Stimulated activated CD8-positive, alpha-beta memory T cell treated with anti-CD3 and anti-CD28 coated beads, Interleukin-4, amount 100 ng/mL, for 48 hours (primary cell): Measurements from ENCODE around the gene CHTF8.

Experiments used
- DNase-seq: peaks from one replicate; pipeline ENCODE4 v3.0.0-alpha.2; 2020

Gene CHTF8

DNA sequence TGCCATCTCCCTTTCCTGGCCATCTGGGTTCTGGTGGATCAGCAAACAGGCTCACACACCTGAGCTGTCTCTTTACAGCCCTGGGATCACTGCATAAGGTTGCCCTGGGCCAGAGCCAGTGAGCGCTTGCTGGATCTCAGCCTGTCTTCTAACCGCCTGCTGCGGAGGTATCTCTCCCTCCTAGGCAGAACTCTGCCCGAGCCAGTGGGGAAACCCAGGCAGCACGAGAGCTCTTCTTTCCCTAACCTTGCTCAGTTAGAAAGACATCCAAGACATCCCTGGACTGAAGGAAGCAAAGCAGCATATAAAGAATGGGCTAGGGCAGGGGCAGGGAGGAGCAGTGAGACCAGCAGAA lies 20.5 kb downstream of the CHTF8 start:
- no peak for DNase-seq

DNA sequence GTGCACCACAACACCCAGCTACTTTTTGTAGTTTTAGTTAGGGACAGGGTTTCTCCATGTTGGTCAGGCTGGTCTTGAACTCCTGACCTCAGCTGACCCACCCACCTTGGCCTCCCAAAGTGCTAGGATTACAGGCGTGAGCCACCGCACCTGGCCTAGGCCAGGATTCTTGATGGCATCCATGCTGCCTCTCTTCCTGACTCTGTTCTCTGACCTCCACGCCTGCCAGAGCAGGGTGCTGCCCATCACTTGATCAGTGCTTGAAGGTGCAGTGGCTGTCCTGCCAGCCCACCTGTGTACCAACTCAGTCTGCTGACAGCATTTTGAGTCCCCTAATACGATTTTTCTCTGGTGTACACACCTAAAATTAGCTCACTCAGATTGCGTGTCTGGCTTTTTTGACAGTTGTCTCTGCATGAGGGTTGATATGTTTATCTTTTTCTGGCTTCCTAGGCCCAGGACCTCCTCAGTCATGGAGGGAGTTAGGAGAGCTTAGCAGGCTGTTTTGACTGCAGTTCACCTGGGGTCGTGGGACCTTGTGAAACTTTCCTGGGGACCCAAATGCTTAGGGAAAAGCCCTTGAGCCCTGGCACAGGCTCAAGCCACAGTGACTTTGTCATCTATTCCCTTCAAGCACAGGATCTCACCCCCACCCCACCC lies 21.0 kb downstream of the CHTF8 start:
- no peak for DNase-seq

GRCh38 chr16:69110406-69110805 lies 22.0 kb downstream of the CHTF8 start:
- no peak for DNase-seq

GRCh38 chr16:69109486-69110270 lies 22.7 kb downstream of the CHTF8 start:
- DNase-seq = no peak

GRCh38 chr16:69108905-69109252 lies 23.5 kb downstream of the CHTF8 start:
- no peak for DNase-seq

DNA sequence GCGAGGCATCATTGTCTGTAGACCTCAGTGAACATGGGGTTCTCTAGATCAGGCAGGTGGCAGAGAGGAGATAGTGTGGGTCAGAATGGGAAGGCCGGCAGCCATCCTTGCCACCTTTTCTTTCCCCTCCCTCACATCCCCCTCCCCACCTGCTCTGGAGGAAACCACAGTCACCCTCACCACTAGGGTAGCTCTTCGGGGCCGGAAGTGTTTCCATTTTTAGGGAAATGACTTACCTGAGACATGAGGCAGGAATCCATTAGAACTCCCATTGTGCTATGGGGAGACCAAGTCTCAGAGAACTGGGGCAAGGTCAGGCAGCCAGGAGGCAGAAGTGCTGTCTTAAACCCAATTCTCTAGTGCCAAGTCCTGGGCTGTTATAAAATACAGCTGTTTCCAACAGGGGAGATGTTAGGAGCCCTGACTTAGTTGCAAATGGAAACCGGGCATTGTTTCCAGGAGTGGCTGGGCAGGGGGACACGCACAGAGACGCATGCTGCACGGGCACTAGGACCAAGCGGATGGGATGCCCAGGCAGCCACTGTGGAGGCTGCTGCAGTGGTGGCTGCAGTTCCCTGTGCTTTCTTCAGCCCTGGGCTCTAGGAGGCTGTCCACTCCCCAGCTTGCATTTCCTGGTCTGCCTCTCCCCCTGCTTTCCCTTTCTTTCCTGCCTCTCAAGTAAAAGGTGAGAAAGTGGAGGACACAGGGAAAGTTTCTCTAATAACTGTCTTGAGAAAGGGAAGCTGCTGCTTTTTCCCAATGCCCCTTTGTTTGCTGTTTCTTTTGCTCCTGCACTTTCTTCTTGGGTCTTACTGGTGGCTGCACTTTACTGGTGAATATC lies 24.1 kb downstream of the CHTF8 start:
- DNase-seq = no peak

- DNase-seq = no peak
These were observed 24.9 kb downstream of the CHTF8 start for GRCh38 chr16:69107316-69107962.

DNA sequence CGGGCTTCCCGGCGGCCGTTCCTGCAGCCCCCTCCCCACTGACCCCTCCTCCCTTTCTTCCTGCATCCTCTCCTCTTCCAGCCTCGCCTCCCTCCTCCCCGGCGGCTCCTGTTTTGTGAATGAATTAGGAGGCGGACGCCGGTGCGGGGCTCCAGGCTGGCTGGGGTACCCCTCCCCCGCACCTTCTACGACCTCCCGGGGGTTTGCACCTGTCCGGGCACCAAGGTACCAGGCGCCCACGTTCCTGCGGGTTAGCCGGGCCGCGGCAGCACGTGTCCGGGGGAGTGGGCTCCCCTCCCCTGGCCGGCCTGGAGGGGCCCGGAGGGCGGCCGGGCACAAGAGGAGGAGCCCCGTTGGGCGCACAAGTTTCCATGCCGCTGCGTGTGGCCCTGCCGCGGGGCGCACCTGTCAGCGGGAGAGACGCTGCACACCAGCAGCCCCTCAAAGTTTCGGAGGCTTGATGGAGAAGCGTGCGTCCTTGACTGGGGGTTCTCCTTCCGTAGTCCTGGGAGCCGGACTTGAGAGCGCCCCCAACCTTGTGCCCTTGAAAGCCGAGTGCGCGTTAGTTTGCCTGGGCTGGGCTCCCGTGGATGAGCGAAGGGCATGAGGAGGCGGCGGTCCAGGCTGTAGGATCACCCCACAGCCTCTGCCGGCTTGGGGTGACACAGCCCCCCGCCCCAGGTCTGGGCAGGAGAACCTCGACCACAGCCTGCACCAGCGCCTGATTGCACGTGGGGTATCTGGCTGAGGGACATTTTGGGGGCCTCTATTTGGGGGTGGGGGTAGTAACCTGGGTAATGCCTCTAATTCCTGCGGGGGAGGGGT lies 25.7 kb downstream of the CHTF8 start:
- peak; percentile 30 for DNase-seq

DNA sequence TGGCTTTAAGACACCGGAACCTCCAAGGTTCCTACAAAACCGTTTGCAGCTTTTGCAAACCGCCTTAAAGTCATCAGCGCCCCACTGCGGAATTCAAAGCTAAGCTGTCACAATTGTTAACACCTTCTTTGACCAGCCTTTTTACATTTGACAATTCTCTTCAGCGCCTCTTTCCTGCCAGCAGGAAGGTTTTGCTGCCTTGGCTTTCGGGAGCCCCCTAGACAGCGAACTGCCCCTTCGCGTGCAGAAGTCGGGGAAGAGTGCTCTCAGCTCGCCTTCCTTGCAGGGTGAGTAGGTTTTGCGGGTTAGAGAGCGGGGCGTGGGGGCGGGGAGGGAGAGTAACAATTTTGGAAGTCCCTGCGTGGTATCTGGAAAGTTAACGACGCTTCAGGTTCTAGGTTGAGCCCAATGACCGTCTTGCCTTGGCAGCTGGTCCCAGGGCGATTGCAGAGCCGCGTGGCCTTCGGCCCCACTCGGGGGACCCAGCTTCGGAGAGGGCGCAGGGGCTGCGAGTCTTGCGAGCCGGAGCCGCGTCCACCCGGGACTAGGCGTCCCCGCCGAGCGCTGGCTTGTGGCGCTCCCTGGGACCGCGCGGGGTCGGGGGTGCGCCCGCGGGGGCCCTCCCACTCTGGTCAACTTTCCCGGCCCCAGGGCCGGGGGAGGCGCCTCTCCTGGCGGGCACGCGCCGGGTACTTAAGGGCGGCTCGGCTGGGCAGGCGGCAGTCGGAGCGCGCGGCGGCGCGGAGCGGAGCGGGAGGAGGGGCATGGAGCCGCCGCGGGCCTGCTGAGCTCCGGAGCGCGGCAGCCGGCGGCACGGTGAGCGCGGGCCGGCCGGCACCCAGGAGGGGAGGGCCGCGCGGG lies 26.7 kb downstream of the CHTF8 start, which contains the start of gene HAS3:
TSS of gene HAS3 (plus strand) at position 153 of the 861 bp plus-strand sequence. CDS start 3,743 bp downstream, outside the sequence.
- DNase-seq = peak; percentile 58

DNA sequence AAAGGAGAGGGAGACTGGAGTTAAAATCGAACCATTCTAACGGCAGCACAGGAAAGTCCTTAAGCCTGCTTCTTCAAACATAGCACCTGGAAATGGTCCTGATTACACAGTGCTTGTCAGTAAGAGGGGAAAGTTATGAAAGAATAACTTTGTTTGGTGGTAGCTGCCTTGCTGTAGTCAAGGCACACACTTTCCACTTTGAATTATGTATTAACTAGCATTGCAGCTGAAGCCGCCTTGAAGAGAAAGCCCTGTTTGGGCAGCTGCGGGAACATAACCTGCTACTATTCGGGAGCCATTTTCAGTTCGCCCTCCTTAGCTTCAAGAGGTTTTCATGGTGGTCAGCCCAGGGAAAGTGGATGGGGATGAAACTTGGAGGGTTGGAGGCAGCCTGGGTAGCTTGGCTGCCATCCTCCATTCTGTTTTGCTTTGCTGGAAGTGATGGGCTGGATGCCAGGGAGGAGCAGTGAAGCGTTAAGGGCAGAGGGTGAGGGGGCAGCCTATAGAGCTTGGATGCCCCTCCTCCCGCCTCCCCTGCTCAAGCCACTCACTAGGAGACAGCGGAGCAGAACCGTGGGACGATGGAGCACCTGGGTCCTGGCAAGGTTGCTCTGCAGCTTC lies 32.2 kb downstream of the CHTF8 start:
- no peak for DNase-seq

DNA sequence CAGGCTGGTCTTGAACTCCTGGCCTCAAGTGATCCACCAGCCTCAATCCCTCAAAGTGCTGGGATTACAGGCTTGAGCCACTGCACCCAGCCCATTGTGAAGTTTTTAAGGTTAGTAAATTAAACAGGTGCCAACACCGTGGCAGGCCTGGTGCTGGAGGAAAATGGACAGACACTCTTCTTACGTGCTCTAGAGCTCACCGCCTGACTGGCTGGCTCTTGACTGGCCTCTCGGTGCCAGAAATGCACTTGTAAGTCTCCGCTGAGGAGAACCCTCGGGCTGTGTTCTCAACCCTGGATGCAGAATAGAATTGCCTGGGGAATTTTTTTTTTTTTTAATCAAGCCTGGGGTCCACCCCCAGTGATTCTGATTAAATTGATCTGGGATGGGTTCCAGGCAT lies 37.2 kb downstream of the CHTF8 start:
- DNase-seq = no peak

DNA sequence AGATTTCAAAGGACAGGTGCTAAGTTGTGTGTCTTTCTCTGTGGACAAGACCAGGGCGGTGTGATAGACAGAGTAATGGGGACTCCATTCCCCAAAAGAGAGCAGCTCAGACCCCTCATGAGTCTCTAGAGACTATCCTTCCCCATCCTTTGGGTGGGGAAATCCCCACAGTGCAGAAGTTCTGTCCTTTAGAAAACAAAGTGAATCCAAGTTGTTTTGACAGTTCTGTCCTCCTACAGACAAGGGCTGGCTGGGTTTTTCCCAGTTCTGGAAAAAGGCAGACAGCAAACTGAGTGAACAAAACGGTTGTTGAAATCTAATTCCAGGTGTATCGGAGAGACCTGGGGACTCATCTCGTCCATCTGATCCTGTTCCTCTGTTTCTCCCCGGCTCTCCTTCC lies 37.9 kb downstream of the CHTF8 start:
- DNase-seq = no peak

DNA sequence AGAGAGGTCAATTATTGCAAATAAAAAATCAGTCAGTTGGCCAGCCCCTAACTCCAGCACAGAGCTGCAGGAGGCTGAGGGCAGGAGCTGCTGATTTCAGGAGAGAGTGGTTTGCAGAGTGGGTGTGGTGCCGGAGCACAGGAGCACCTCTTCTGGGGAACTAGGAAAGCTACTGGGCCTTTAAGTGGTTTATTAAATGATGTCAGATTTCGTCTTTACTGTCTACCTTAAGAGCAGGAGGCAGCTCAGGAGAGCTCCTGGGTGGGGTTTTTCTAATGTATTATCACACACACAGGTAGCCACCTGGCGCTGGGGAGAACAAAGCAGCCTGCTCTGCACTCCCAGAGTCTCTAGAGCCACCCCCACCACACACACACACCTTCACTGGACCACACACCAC lies 38.4 kb downstream of the CHTF8 start:
- no peak for DNase-seq

- peak; percentile 55 for DNase-seq
These were observed 43.1 kb downstream of the CHTF8 start for GRCh38 chr16:69089091-69089910.

DNA sequence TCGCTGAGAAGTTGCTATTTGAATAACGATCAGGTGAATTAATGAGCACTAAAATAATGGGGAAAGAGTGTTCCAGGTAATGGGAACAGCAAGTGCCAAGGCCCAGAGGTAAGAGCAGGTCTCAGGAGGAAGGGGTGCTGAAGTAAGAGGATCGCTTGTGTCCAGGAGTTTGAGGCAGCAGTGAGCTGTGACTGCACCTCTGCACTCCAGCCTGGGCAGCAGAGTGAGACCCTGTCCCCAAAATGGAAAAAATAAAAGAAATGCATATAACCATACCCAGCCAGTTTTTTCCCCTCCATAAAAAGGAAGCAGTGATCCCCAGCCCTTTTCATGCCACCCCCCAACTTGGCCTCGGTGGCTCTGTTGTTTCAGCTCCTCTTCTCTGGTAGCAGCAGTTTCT lies 43.7 kb downstream of the CHTF8 start:
- no peak for DNase-seq

- no peak for DNase-seq
These were observed 45.2 kb downstream of the CHTF8 start for GRCh38 chr16:69087161-69087581.

GRCh38 chr16:69085032-69085695 lies 47.2 kb downstream of the CHTF8 start:
- DNase-seq = no peak

- no peak for DNase-seq
These were observed 48.1 kb downstream of the CHTF8 start for GRCh38 chr16:69084289-69084688.

DNA sequence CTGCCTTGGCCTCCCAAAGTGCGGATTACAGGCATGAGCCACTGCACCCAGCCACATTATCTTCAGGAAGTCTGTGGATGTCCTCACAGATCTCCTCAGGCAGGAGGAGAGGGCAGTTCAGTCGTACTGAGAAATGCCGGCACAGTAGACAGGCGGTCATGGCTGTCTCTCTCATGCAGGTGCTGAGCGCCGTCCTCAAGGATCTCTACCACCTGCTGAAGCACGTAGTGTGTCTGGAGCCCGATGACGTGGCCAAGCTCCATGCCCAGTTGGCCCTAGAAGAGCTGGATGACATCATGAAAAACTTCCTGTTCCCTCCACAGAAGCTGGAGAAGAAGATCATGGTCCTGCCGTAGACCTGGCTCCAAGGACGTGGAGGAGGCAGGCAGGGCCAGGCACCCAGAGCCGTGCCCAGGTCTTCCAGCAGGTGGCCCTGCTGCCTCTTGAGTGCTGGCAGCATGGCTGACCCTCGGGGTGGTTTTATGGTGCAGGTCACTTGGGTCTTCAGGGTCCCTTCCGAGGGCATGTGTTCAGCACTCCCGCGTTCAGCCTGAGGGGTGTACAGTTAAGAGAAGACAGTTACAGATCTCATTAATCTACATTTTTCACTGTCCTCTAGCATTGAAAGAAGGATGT lies 49.0 kb downstream of the CHTF8 start:
- no peak for DNase-seq
